ENCODE measurements around the gene CIP2A.

The CIP2A gene

GRCh38 chr3:108509263-108509662 lies 80.0 kb downstream of the CIP2A start:
- DNase-seq: no peak

- no peak for DNase-seq
These were observed 81.3 kb downstream of the CIP2A start for GRCh38 chr3:108507902-108508301.

GRCh38 chr3:108505811-108506210 lies 83.4 kb downstream of the CIP2A start:
- no peak for DNase-seq

GRCh38 chr3:108503722-108504121 lies 85.5 kb downstream of the CIP2A start:
- DNase-seq: no peak

GRCh38 chr3:108501535-108501934 lies 87.7 kb downstream of the CIP2A start:
- no peak for DNase-seq

- no peak for DNase-seq
These were observed 88.5 kb downstream of the CIP2A start for GRCh38 chr3:108500728-108501127.
